ENCODE measurements around the gene CLRN1. TPM values are rescaled to one million over a fixed set of nuclear protein-coding genes. Genes with fewer than 3 reads are reported as not detected.

Gene CLRN1
- total RNA-seq, 1 donor from 2014 or later: not detected

DNA sequence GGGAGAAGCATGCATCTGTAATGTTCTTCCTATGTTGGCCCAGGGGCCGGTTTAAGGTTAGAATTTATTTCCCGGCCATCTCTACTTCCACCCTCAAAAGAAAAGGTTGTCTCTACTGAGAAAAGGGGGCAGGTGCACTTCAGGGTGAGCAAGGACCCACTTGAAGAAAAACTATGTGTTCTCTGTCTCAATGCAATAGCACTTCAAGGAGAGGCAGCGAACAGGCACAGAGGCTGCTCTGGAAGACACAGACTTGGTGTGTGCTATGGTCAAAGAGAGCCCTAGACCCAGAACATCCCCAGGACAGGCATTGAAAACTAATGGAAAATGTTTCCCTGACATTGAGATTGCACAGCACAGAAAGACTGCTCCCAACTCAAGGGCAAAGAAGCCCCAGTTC is 74.9 kb downstream of the CLRN1 start:
- intact Hi-C loops (cut with DNase I): no loop called here
- DNase-seq (no peak), ATAC-seq (ENCODE audit: poor library complexity) (no peak)

GRCh38 chr3:150890831-150891230 is 81.7 kb downstream of the CLRN1 start:
- intact Hi-C loops (cut with DNase I): no loop called here
- DNase-seq (no peak), ATAC-seq (ENCODE audit: poor library complexity) (no peak)

- DNase-seq (no peak), ATAC-seq (ENCODE audit: poor library complexity) (no peak)
- intact Hi-C loops (cut with DNase I): no loop called here
These were observed 82.2 kb downstream of the CLRN1 start for GRCh38 chr3:150890295-150890694.

DNA sequence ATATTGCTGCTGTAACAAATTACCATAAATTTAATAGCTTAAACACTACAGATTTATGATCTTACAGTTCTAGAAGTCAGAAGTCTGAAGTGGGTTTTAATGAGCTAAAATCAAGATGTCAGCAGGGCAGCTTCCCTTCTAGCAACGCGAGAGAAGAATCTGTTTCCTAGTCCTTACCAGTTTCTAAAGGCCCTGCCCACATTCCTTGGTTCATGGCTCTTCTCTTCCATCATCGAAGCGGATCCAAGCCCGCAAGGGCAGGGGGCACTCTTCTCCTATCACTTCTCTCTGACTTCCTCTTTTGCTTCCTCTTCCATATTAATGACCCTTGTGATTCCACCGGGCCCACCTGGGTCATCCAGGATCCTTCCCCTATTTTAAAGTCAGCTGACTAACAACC is 83.4 kb downstream of the CLRN1 start:
- ATAC-seq (ENCODE audit: poor library complexity) (no peak), DNase-seq (no peak)
- intact Hi-C loops (cut with DNase I): no loop called here

- ATAC-seq (ENCODE audit: poor library complexity) (no peak), DNase-seq (no peak)
- intact Hi-C loops (cut with DNase I): no loop called here
These were observed 85.5 kb downstream of the CLRN1 start for GRCh38 chr3:150887031-150887430.

- intact Hi-C loops (cut with DNase I): no loop called here
- no peak for DNase-seq
- ATAC-seq (ENCODE audit: poor library complexity): peak; percentile 88
These were observed 87.0 kb downstream of the CLRN1 start for GRCh38 chr3:150885535-150885934.

DNA sequence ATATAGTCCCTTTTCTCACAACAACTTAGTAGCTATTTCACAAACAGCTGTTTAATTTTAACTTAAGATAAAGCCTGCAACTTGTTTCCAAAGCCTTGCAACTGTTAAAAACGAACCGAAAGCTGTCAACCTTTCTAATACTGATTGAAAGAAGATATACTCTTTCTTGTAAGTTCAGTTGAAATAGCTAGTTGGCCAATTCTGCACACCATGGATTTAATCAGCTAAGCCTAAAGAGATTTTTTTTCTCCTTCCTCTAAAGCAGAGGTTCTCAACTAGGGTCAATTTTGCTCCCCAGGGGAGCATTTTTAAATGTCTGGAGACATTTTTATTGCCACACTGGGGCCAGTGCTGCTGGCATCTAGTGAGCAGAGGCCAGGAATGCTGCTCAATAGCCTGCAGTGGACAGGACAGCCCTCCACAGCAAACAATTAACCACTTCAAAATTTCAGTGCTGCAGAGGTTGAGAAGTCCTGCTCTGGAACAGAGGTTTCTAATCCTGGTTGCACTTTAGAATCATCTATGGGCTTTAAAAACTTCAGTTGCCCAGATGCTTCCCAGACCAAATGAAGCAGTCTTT is 93.4 kb downstream of the CLRN1 start:
- intact Hi-C loops (cut with DNase I): no loop called here
- ATAC-seq (ENCODE audit: poor library complexity) (no peak), DNase-seq (no peak)

DNA sequence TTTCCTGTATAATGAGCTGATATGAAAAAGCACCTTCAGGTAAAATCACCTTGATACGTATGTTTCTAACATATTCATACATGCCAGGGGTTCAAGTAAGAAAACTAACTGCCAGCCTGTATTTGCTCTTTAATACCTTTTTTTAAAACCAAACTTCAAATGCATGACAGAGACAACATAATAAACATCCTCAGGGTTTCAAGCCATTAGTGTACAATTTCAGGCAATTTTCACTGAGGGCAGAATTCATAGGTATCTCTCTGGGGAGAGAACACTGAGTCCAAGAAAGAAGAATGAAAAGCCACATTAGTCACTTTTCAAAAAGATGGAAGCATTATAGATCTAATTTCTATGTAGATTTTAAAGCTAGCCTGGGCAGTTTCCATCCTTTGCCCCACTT is 94.2 kb downstream of the CLRN1 start:
- ATAC-seq (ENCODE audit: poor library complexity) (no peak), DNase-seq (no peak)
- intact Hi-C loops (cut with DNase I): no loop called here

- no peak for DNase-seq
- intact Hi-C loops (cut with DNase I): no loop called here
These were observed 95.2 kb downstream of the CLRN1 start for GRCh38 chr3:150877303-150877702.

GRCh38 chr3:150876611-150877265 is 95.8 kb downstream of the CLRN1 start:
- intact Hi-C loops (cut with DNase I): no loop called here
- DNase-seq (no peak), ATAC-seq (ENCODE audit: poor library complexity) (peak; percentile 27)

More at GRCh38 chr3:150877303-150877702, 95.2 kb downstream of the CLRN1 start:
- no peak for ATAC-seq (ENCODE audit: poor library complexity)

Other genes with a start within 250 kb of the CLRN1 start
- 18.2 TPM for gene SIAH2, start 209.6 kb downstream of the CLRN1 start, total RNA-seq
- gene MINDY4B, start 67.3 kb downstream of the CLRN1 start, total RNA-seq: not detected
- 0.67 TPM for gene MED12L, start 112.9 kb upstream of the CLRN1 start, total RNA-seq
- gene GPR171, start 230.5 kb upstream of the CLRN1 start, total RNA-seq: 0.24 TPM